SK-N-SH (cell line): ENCODE data around the gene RPL28. TPM values are rescaled to one million over a fixed set of nuclear protein-coding genes. Genes with fewer than 3 reads are reported as not detected.

ENCODE experiments used
- CTCF ChIA-PET: fragments of 300-600, 350-600 bp; formaldehyde crosslinking; extraction: SDS; loops from one replicate; lab custom pipeline; 2021; lab: Yijun Ruan, JAX
- POLR2A ChIA-PET: fragments of 350-600 bp; sonication (Branson Sonifier 250); formaldehyde crosslinking; extraction: SDS; loops from one replicate; lab custom pipeline; 2020; ENCODE audit warnings: antibody characterized with exemption, inconsistent platforms; lab: Yijun Ruan, JAX
- DNase-seq: peaks from one replicate; pipeline ENCODE4 v3.0.0; 2012
- H2AFZ ChIP-seq: fragments of 200-600 bp; sonication (generic); 2 replicates; pipeline ENCODE4 v1.8.1; 2016; ENCODE audit warnings: antibody characterized with exemption, mild to moderate bottlenecking, low read depth
- H3F3A ChIP-seq: fragments of 200-600 bp; sonication (generic); replicated peaks from 2 replicates; pipeline ENCODE3; 2016; ENCODE audit warnings: antibody characterized with exemption, mild to moderate bottlenecking; ENCODE audit not compliant: insufficient read depth
- H3K27ac ChIP-seq, 2 experiments: fragments of 200-500 bp in 1 of 2; fragments of 200-600 bp in 1 of 2; sonication (Bioruptor generic) in 1 of 2; sonication (generic), shearing (Covaris generic) in 1 of 2; 2 replicates each; pipeline versions ENCODE4 v1.5.1 to v1.6.1; 2014 to 2016; ENCODE audit warnings: low read depth in 2 of 2, inconsistent platforms in 1 of 2, low read length in 1 of 2, mild to moderate bottlenecking in 1 of 2, mixed read lengths in 1 of 2
- H3K27me3 ChIP-seq: fragments of 200-600 bp; sonication (generic), shearing (Covaris generic); 2 replicates; pipeline ENCODE4 v1.6.1; 2016; ENCODE audit warnings: mixed run types; ENCODE audit not compliant: insufficient read depth
- H3K36me3 ChIP-seq, 2 experiments: fragments of 200-500 bp in 1 of 2; fragments of 200-600 bp in 1 of 2; sonication (Bioruptor generic) in 1 of 2; sonication (generic) in 1 of 2; replicated peaks in 1 of 2; 2 replicates each; pipeline versions ENCODE3 to v1.5.1; 2014 to 2016; ENCODE audit warnings: low read length in 1 of 2, mild to moderate bottlenecking in 1 of 2; ENCODE audit not compliant: insufficient read depth in 2 of 2, control insufficient read depth in 1 of 2
- H3K4me1 ChIP-seq, 2 experiments: fragments of 200-500 bp in 1 of 2; fragments of 200-600 bp in 1 of 2; sonication (Bioruptor generic) in 1 of 2; sonication (generic), shearing (Covaris generic) in 1 of 2; 2 replicates each; pipeline versions ENCODE4 v1.5.1 to v1.6.1; 2014 to 2016; ENCODE audit warnings: low read depth in 1 of 2, low read length in 1 of 2, mixed run types in 1 of 2; ENCODE audit not compliant: insufficient read depth in 2 of 2, control insufficient read depth in 1 of 2
- H3K4me2 ChIP-seq: fragments of 200-600 bp; sonication (generic), shearing (Covaris generic); 2 replicates; pipeline ENCODE4 v1.6.1; 2017; ENCODE audit warnings: mixed run types
- H3K4me3 ChIP-seq, 2 experiments: fragments of 200-500 bp in 1 of 2; fragments of 200-600 bp in 1 of 2; sonication (Bioruptor generic) in 1 of 2; sonication (generic), shearing (Covaris generic) in 1 of 2; 2 replicates each; pipeline versions ENCODE4 v1.5.1 to v1.8.1; 2014 to 2016; ENCODE audit warnings: low read depth in 2 of 2, inconsistent platforms in 1 of 2, low read length in 1 of 2, mild to moderate bottlenecking in 1 of 2, mixed read lengths in 1 of 2, moderate library complexity in 1 of 2
- H3K79me2 ChIP-seq: fragments of 200-600 bp; sonication (generic); 2 replicates; pipeline ENCODE4 v1.8.1; 2017; ENCODE audit warnings: mild to moderate bottlenecking; ENCODE audit not compliant: insufficient read depth
- H3K9ac ChIP-seq: fragments of 200-600 bp; sonication (generic); 2 replicates; pipeline ENCODE4 v1.6.1; 2017; ENCODE audit warnings: mixed run types
- H3K9me2 ChIP-seq: fragments of 200-600 bp; sonication (generic); 2 replicates; pipeline ENCODE4 v1.6.1; 2017; ENCODE audit warnings: mixed run types
- H3K9me3 ChIP-seq: fragments of 200-600 bp; sonication (generic); 2 replicates; pipeline ENCODE4 v1.6.1; 2017; ENCODE audit warnings: mixed run types, mild to moderate bottlenecking, moderate library complexity
- H4K20me1 ChIP-seq: fragments of 200-600 bp; sonication (generic); 2 replicates; pipeline ENCODE4 v1.6.1; 2017; ENCODE audit warnings: mild to moderate bottlenecking, mixed run types; ENCODE audit not compliant: insufficient read depth
- CHD2 ChIP-seq: fragments of 150-350 bp; IDR thresholded peaks from 2 replicates; pipeline ENCODE4 v1.6.1; 2018; ENCODE audit warnings: low read length; ENCODE audit not compliant: partially characterized antibody
- ELF1 ChIP-seq: IDR thresholded peaks from 2 replicates; pipeline ENCODE4 v1.4.0; 2012
- EP300 ChIP-seq, 2 experiments: IDR thresholded peaks; 2 replicates each; pipeline versions ENCODE4 v1.4.0 to v1.6.1; 2012; ENCODE audit warnings: borderline replicate concordance in 1 of 2, low read depth in 1 of 2, low read length in 1 of 2
- FOXJ3 ChIP-seq: sonication (generic); formaldehyde crosslinking; IDR thresholded peaks from 2 replicates; pipeline ENCODE4 v1.5.1; 2020; ENCODE audit warnings: mild to moderate bottlenecking, missing genetic modification reagents
- FOXM1 ChIP-seq: IDR thresholded peaks from 2 replicates; pipeline ENCODE4 v1.4.0; 2012; ENCODE audit warnings: low read depth, mild to moderate bottlenecking
- YY1 ChIP-seq: IDR thresholded peaks from 2 replicates; pipeline ENCODE4 v1.4.0; 2012; ENCODE audit warnings: low read depth, mild to moderate bottlenecking
- WGBS: methylation state at CpG from one replicate; pipeline ENCODE4 v1.1.6; 2017; ENCODE audit warnings: low lambda C conversion rate; 5-methylcytosine and 5-hydroxymethylcytosine counted together
- polyA plus RNA-seq, 3 experiments: library from polyadenylated mRNA; depleted of rRNA; stranded (reverse); fragments of >200 nt; gene quantifications; 2 replicates each; pipeline ENCODE4 v1.2.3, GENCODE V29; 2012
- TF ChIP-seq, protein P1 (sequence below): IDR thresholded peaks from 2 replicates; pipeline ENCODE4 v1.4.0; 2012; ENCODE audit warnings: low read depth
- TF ChIP-seq, protein P2 (sequence below): IDR thresholded peaks from 2 replicates; pipeline ENCODE4 v1.6.1; 2012; ENCODE audit warnings: mild to moderate bottlenecking, low read depth, low read length, moderate library complexity
- TF ChIP-seq, protein P3 (sequence below): IDR thresholded peaks from 2 replicates; pipeline ENCODE4; 2012

RPL28 gene
- polyA plus RNA-seq, 1 of the 3 experiments (the other 2 are of a cell fraction), result 2,368 TPM

DNA sequence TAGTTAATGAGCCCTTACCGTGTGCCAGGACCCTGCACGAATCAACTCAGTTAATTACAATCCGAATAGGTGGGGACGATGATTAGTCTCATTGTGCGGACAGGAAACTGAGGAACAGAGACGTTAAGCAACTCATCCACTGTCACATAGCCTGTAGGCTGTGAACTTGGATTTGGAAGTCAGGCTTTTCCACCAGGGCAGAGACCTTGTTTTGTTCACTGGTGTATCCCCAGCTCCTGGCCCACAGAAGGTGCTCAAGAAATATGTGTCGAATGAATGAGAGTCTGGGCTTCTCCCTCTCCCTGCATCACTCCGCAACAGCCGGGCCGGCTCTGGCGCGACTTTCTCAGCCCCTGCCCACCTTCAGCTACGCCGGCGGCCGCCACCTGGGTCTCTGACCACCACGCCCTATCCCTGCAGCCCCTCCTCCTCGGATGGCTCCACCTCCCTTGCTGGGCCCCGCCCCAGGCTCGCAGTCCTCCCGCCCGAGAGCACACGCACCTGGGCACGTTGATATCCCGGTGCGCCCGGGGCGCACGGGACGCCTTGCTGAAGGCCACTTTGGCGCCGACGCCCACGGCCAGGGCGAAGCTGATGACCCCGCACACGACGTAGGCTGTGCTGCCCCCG, 56.1 kb downstream of the RPL28 start:
- Histone ChIP-seq H3K9me3 (no peaks in the 10 kb centered on the region), H3K4me2 (no peak overlapping the region), H3K27ac (no peak overlapping the region), H3K4me1 (peaks cover 0 to 6% of the 10 kb centered on the region in 2 experiments; a peak in 1 of 4 replicates), H4K20me1 (no peaks in the 10 kb centered on the region), H3K4me3 (no peak overlapping the region), H3F3A (peaks cover 2% of the 10 kb centered on the region), H3K79me2 (no peaks in the 10 kb centered on the region), H3K9ac (no peak overlapping the region), H3K9me2 (no peaks in the 10 kb centered on the region), H3K27me3 (peaks cover 53% of the 10 kb centered on the region), H2AFZ (no peak overlapping the region), H3K36me3 (no peaks in the 10 kb centered on the region)
- TF ChIP-seq EP300 (IDR thresholded peaks at IDR 0.05; ENCODE audit: borderline replicate concordance in 1 of 2, low read depth in 1 of 2, low read length in 1 of 2), result no peak
- TF ChIP-seq, protein P1, sequence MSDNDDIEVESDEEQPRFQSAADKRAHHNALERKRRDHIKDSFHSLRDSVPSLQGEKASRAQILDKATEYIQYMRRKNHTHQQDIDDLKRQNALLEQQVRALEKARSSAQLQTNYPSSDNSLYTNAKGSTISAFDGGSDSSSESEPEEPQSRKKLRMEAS, result no peak
- TF ChIP-seq, protein P2, sequence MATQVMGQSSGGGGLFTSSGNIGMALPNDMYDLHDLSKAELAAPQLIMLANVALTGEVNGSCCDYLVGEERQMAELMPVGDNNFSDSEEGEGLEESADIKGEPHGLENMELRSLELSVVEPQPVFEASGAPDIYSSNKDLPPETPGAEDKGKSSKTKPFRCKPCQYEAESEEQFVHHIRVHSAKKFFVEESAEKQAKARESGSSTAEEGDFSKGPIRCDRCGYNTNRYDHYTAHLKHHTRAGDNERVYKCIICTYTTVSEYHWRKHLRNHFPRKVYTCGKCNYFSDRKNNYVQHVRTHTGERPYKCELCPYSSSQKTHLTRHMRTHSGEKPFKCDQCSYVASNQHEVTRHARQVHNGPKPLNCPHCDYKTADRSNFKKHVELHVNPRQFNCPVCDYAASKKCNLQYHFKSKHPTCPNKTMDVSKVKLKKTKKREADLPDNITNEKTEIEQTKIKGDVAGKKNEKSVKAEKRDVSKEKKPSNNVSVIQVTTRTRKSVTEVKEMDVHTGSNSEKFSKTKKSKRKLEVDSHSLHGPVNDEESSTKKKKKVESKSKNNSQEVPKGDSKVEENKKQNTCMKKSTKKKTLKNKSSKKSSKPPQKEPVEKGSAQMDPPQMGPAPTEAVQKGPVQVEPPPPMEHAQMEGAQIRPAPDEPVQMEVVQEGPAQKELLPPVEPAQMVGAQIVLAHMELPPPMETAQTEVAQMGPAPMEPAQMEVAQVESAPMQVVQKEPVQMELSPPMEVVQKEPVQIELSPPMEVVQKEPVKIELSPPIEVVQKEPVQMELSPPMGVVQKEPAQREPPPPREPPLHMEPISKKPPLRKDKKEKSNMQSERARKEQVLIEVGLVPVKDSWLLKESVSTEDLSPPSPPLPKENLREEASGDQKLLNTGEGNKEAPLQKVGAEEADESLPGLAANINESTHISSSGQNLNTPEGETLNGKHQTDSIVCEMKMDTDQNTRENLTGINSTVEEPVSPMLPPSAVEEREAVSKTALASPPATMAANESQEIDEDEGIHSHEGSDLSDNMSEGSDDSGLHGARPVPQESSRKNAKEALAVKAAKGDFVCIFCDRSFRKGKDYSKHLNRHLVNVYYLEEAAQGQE, result no peak
- TF ChIP-seq FOXM1, result no peak
- TF ChIP-seq, protein P3, sequence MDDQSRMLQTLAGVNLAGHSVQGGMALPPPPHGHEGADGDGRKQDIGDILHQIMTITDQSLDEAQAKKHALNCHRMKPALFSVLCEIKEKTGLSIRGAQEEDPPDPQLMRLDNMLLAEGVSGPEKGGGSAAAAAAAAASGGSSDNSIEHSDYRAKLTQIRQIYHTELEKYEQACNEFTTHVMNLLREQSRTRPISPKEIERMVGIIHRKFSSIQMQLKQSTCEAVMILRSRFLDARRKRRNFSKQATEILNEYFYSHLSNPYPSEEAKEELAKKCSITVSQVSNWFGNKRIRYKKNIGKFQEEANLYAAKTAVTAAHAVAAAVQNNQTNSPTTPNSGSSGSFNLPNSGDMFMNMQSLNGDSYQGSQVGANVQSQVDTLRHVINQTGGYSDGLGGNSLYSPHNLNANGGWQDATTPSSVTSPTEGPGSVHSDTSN, result no peak
- TF ChIP-seq YY1, result no peak
- TF ChIP-seq CHD2, result no peak
- TF ChIP-seq FOXJ3, result no peak
- WGBS, result 9% methylated on average over 17 of the region's 39 CpGs
- no peak for DNase-seq
- ChIA-PET POLR2A (no interaction called here), CTCF (interaction anchor here (1.0 to 2.8 kb wide), 6 partner anchors 24 to 301 kb away, joined by 3 to 13 read pairs (median 6); no protein-coding TSS in a partner anchor)

DNA sequence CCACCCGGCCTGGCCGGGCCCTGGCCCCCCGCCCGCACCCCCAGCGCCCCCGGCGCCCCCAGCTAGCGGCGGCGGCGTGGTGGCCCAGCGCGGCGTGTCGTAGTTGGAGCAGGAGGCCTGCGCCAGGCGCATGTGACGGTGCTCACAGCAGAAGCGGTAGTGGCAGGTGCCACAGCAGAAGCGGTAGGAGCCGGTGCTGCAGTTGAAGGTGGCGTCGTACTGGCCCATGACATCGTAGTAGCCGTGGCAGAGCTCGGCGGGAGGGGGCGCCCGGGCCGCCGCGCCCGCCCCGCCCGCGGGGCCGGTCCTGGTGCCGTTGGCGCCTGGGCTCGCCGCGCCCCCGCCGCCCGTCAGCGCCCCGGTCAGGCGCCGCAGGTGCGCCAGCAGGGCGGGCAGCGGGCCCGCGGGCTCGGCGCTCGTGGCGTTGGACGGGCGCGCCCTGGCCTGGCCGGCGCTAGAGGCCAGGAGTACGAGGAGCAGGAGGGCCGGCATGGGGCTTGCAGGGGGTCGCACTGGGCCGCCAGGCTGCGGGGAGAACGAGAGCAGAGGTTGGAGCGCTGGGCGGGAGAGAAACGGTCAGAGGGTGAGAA, 56.7 kb downstream of the RPL28 start:
- Histone ChIP-seq H3K27ac (no peak overlapping the region), H3F3A (peaks cover 8% of the 10 kb centered on the region), H3K9me3 (no peaks in the 10 kb centered on the region), H3K27me3 (peaks cover 59% of the 10 kb centered on the region), H3K79me2 (no peaks in the 10 kb centered on the region), H4K20me1 (peaks cover 5% of the 10 kb centered on the region; the same call in 1 of the 2 replicates), H3K9me2 (no peaks in the 10 kb centered on the region), H2AFZ (no peak overlapping the region), H3K36me3 (no peaks in the 10 kb centered on the region), H3K4me2 (no peak overlapping the region), H3K9ac (no peak overlapping the region), H3K4me1 (peaks cover 0 to 6% of the 10 kb centered on the region in 2 experiments; a peak in 1 of 4 replicates), H3K4me3 (no peak overlapping the region)
- peak; percentile 59 for DNase-seq
- POLR2A ChIA-PET, result no interaction called here
- WGBS, result under 1% methylated on average over 15 of the region's 72 CpGs
- no peak for TF ChIP-seq ELF1
- CTCF ChIA-PET, result interaction anchor here (1.0 to 2.8 kb wide), 5 partner anchors 24 to 302 kb away, joined by 4 to 13 read pairs (median 6); no protein-coding TSS in a partner anchor
